K562 (cell line): ENCODE results near the gene MAMDC2. TPM values are rescaled to one million over a fixed set of nuclear protein-coding genes. Genes with fewer than 3 reads are reported as not detected.

Experiments used
- ATAC-seq: fragments of 200-7000 bp; cut with Tn5 transposase; 3 replicates; pipeline ENCODE4 v1.9.1; 2020; ENCODE audit warnings: moderate library complexity
- BruUV-seq: library from RNA; stranded (reverse); fragments of 400-500 nt; replicated peaks from 2 replicates; lab custom pipeline; 2021; lab: Mats Ljungman, UMichigan
- CTCF ChIA-PET: fragments of 300-600 bp; formaldehyde crosslinking; extraction: SDS; loops from one replicate; lab custom pipeline; 2021; ENCODE audit warnings: low intra/inter-chr PET ratio; lab: Yijun Ruan, JAX
- POLR2A ChIA-PET: fragments of 300-600, 350-650 bp; sonication (Branson Sonifier 250); formaldehyde crosslinking; extraction: SDS; loops from one replicate; lab custom pipeline; 2021; ENCODE audit warnings: antibody characterized with exemption, inconsistent platforms; lab: Yijun Ruan, JAX
- DNase-seq, 4 experiments: peaks; one replicate each; pipeline versions ENCODE4 v3.0.0 to v3.0.0-alpha.2; 2011 to 2018; ENCODE audit warnings: low spot score in 3 of 4, mixed read lengths in 3 of 4; ENCODE audit errors: extremely low read depth in 1 of 4
- FAIRE-seq: peaks from 2 replicates; lab custom pipeline; 2011; peaks lifted over from hg19 to GRCh38; lab: Jason Lieb, UNC
- H2AFZ ChIP-seq: 2 replicates; pipeline ENCODE4 v1.6.0; 2011; ENCODE audit warnings: low read depth, low read length, control low read depth, inconsistent platforms
- H3K27ac ChIP-seq: fragments of 200-600 bp; 3 replicates; pipeline ENCODE4 v1.8.0; 2011; ENCODE audit warnings: low read depth, mild to moderate bottlenecking, control low read depth, inconsistent platforms, low read length, moderate library complexity, mixed read lengths; ENCODE audit errors: extremely low read depth
- H3K27me3 ChIP-seq, 2 experiments: fragments of 300-600 bp in 1 of 2; 2 replicates in 1 of 2; 3 replicates in 1 of 2; pipeline versions ENCODE4 v1.6.0 to v1.8.0; 2011; ENCODE audit warnings: inconsistent platforms in 2 of 2, low read length in 2 of 2, mild to moderate bottlenecking in 1 of 2, mixed read lengths in 1 of 2, moderate library complexity in 1 of 2; ENCODE audit not compliant: control insufficient read depth in 2 of 2, insufficient read depth in 2 of 2
- H3K36me3 ChIP-seq: fragments of 300-600 bp; 3 replicates; pipeline ENCODE4 v1.8.0; 2011; ENCODE audit warnings: mild to moderate bottlenecking, low read length, inconsistent platforms; ENCODE audit not compliant: control insufficient read depth, insufficient read depth
- H3K4me1 ChIP-seq, 2 experiments: fragments of 200-600 bp in 1 of 2; replicated peaks in 1 of 2; 2 replicates in 1 of 2; 3 replicates in 1 of 2; pipeline versions ENCODE4 v1.5.1 to v1.8.0; 2011; ENCODE audit warnings: inconsistent platforms in 2 of 2, low read length in 2 of 2, mild to moderate bottlenecking in 1 of 2, mixed read lengths in 1 of 2, moderate library complexity in 1 of 2; ENCODE audit not compliant: control insufficient read depth in 2 of 2, insufficient read depth in 2 of 2
- H3K4me2 ChIP-seq: 2 replicates; pipeline ENCODE4 v1.6.1; 2011; ENCODE audit warnings: low read length, control low read depth, inconsistent platforms, mixed read lengths; ENCODE audit not compliant: insufficient read depth
- H3K4me3 ChIP-seq: fragments of 200-600 bp; sonication (generic), shearing (Covaris generic); 2 replicates; pipeline ENCODE4 v1.5.1; 2016; ENCODE audit warnings: control low read depth, inconsistent platforms
- H3K79me2 ChIP-seq: fragments of 200-600 bp; 3 replicates; pipeline ENCODE4 v1.8.0; 2011; ENCODE audit warnings: low read length, inconsistent platforms; ENCODE audit not compliant: control insufficient read depth, insufficient read depth
- H3K9ac ChIP-seq, 2 experiments: 2 replicates each; pipeline versions ENCODE4 v1.6.0 to v1.6.1; 2011; ENCODE audit warnings: low read depth in 2 of 2, low read length in 2 of 2, control low read depth in 1 of 2, inconsistent platforms in 1 of 2, mild to moderate bottlenecking in 1 of 2, mixed read lengths in 1 of 2; ENCODE audit not compliant: insufficient read depth in 1 of 2
- H3K9me1 ChIP-seq: one replicate; pipeline ENCODE4 v1.6.0; 2011; ENCODE audit warnings: inconsistent platforms, mild to moderate bottlenecking, low read length, moderate library complexity; ENCODE audit not compliant: control insufficient read depth, insufficient read depth
- H3K9me3 ChIP-seq: replicated peaks from 2 replicates; pipeline ENCODE4 v1.5.1; 2011; ENCODE audit warnings: low read depth, low read length, inconsistent platforms; ENCODE audit not compliant: control insufficient read depth, insufficient read depth
- H4K20me1 ChIP-seq: replicated peaks from 2 replicates; pipeline ENCODE4 v1.6.1; 2011; ENCODE audit warnings: low read length, inconsistent platforms, mixed read lengths; ENCODE audit not compliant: control insufficient read depth, insufficient read depth
- TEAD2 ChIP-seq: fragments of 450-650 bp; IDR thresholded peaks from 2 replicates; pipeline ENCODE4 v1.6.1; 2016; ENCODE audit warnings: missing genetic modification characterization, control low read depth, missing compliant biosample characterization
- VEZF1 ChIP-seq: fragments of 200-800 bp; sonication (Bioruptor generic); IDR thresholded peaks from 2 replicates; pipeline ENCODE4 v1.6.1; 2017; ENCODE audit warnings: missing genetic modification characterization, missing compliant biosample characterization
- ZNF695 ChIP-seq: fragments of 450-650 bp; formaldehyde crosslinking; IDR thresholded peaks from 2 replicates; pipeline ENCODE4 v1.4.0; 2020; ENCODE audit warnings: mild to moderate bottlenecking, moderate library complexity
- WGBS: fragments of 100-300 bp; shearing (Covaris generic); methylation state at CpG from one replicate; pipeline ENCODE4 v1.1.6; 2016; ENCODE audit warnings: low coverage, mixed read lengths; ENCODE audit not compliant: insufficient coverage; ENCODE audit errors: missing lambda C conversion rate; 5-methylcytosine and 5-hydroxymethylcytosine counted together
- in situ Hi-C: fragments of 300-500 bp; cut with MboI; formaldehyde crosslinking; loops from 4 replicates; pipeline ENCODE4 v1.15.0; 2018; ENCODE audit warnings: inconsistent platforms, mixed read lengths
- intact Hi-C: fragments of 100-400 bp; cut with micrococcal nuclease; formaldehyde crosslinking; loops from 2 replicates; pipeline ENCODE4 v1.14.2; 2022
- polyA plus RNA-seq, 8 experiments: library from polyadenylated mRNA; depleted of rRNA in 4 of 8; stranded (reverse) in 5 of 8; unstranded in 3 of 8; fragments of >200 nt; fragmentation: Nextera tagmentation in 2 of 8; fragmentation: Illumina TruSeq in 1 of 8; extraction: Ambion mirVana in 2 of 8; extraction: Trizol in 1 of 8; gene quantifications; 2 replicates each; pipeline versions ENCODE4 v1.2.1 to v1.2.3, GENCODE V29; 2011 to 2014; ENCODE audit warnings: inconsistent platforms in 1 of 8, missing spikeins in 1 of 8
- total RNA-seq, 7 experiments: library from RNA; depleted of rRNA in 6 of 7; stranded (reverse); fragments of >200 nt in 6 of 7; fragmentation: Illumina TruSeq in 2 of 7; extraction: Trizol in 2 of 7; gene quantifications; 2 replicates each; pipeline versions ENCODE4 v1.2.1 to v1.2.3, GENCODE V29; 2011 to 2021; ENCODE audit warnings: low replicate concordance in 1 of 7

Gene MAMDC2
- total and polyA plus RNA-seq, 9 of the 15 experiments (the other 6 are each of a cell fraction or from before 2014, with no cell fraction given) = 0.01 to 0.03 TPM; not detected in 7

- in situ Hi-C loops = loop anchor here (25.0 kb wide), 1 partner anchor 671 kb away; no protein-coding TSS in a partner anchor
- Histone ChIP-seq H3K9me1 (no peaks in the 10 kb centered on the region), H3K36me3 (no peaks in the 10 kb centered on the region)
- no peak for FAIRE-seq
- no peak for TF ChIP-seq TEAD2
- no peak for TF ChIP-seq VEZF1 (CRISPR knock-in tag)
- TF ChIP-seq ZNF695 (CRISPR knock-in tag) = no peak
- TF ChIP-seq, all 486 proteins: peak for 0
- H3K27me3 ChIP-seq = no peaks in the 10 kb centered on the region
- DNase-seq (no peak), ATAC-seq (no peak)
- H3K9me3 ChIP-seq = no peaks in the 10 kb centered on the region
- 4% methylated on average over 3 of the region's 3 CpGs for WGBS
- intact Hi-C loops = no loop called here
- no peak overlapping the region for H3K4me3 ChIP-seq
- no peaks in the 10 kb centered on the region for H3K79me2 ChIP-seq
- BruUV-seq = no TSS peak
- POLR2A ChIA-PET = no interaction called here
- CTCF ChIA-PET = no interaction called here
- H3K27ac ChIP-seq = no peak overlapping the region
- H3K9ac ChIP-seq = no peak overlapping the region
- H2AFZ ChIP-seq = no peak overlapping the region
- H4K20me1 ChIP-seq = no peaks in the 10 kb centered on the region
- H3K4me1 ChIP-seq = no peaks in the 10 kb centered on the region
- H3K4me2 ChIP-seq = no peak overlapping the region
Observed at GRCh38 chr9:70108181-70108580, 64.5 kb downstream of the MAMDC2 start.
